Mesenchymal stem cell (in vitro differentiated cells and primary cell): ENCODE measurements around the gene EPGN. TPM values are rescaled to one million over a fixed set of nuclear protein-coding genes. Genes with fewer than 3 reads are reported as not detected.

ENCODE experiments used
- DNase-seq: peaks from one replicate; pipeline ENCODE4 v3.0.0-alpha.2; 2013
- H2AFZ ChIP-seq: one replicate; pipeline ENCODE4 v1.6.1; 2013; ENCODE audit warnings: low read depth, mild to moderate bottlenecking, control low read depth, inconsistent platforms, low read length, moderate library complexity
- H2AK5ac ChIP-seq: 2 replicates; pipeline ENCODE4 v1.6.1; 2013; ENCODE audit warnings: low read length, moderate library complexity, mild to moderate bottlenecking, inconsistent platforms; ENCODE audit not compliant: severe bottlenecking
- H2BK120ac ChIP-seq: one replicate; pipeline ENCODE4 v1.6.1; 2013; ENCODE audit warnings: low read depth, mild to moderate bottlenecking, inconsistent platforms, low read length, moderate library complexity
- H2BK12ac ChIP-seq, 2 experiments: one replicate each; pipeline ENCODE4 v1.6.1; 2013; ENCODE audit warnings: inconsistent platforms in 2 of 2, low read length in 2 of 2, mild to moderate bottlenecking in 2 of 2, moderate library complexity in 2 of 2, control low read depth in 1 of 2
- H2BK15ac ChIP-seq: one replicate; pipeline ENCODE4 v1.6.1; 2013; ENCODE audit warnings: mild to moderate bottlenecking, low read depth, inconsistent platforms; ENCODE audit not compliant: poor library complexity, severe bottlenecking
- H2BK5ac ChIP-seq: 2 replicates; pipeline ENCODE4 v1.6.1; 2013; ENCODE audit warnings: low read depth, mild to moderate bottlenecking, low read length, control low read depth, inconsistent platforms; ENCODE audit not compliant: poor library complexity, severe bottlenecking
- H3K14ac ChIP-seq, 2 experiments: one replicate each; pipeline ENCODE4 v1.6.1; 2013; ENCODE audit warnings: inconsistent platforms in 2 of 2, low read length in 2 of 2, control low read depth in 1 of 2, mild to moderate bottlenecking in 1 of 2, moderate library complexity in 1 of 2
- H3K18ac ChIP-seq, 2 experiments: one replicate each; pipeline ENCODE4 v1.6.1; 2013; ENCODE audit warnings: inconsistent platforms in 2 of 2, low read length in 2 of 2, control low read depth in 1 of 2, low read depth in 1 of 2, mild to moderate bottlenecking in 1 of 2
- H3K23ac ChIP-seq, 2 experiments: one replicate each; pipeline ENCODE4 v1.6.1; 2013; ENCODE audit warnings: inconsistent platforms in 2 of 2, low read length in 2 of 2, mild to moderate bottlenecking in 2 of 2, moderate library complexity in 2 of 2, control low read depth in 1 of 2
- H3K27ac ChIP-seq: 2 replicates; pipeline ENCODE4 v1.5.1; 2013; ENCODE audit warnings: mild to moderate bottlenecking, moderate library complexity, low read length, control low read depth, inconsistent platforms; ENCODE audit not compliant: poor library complexity, severe bottlenecking
- H3K27me3 ChIP-seq, 2 experiments: 2 replicates each; pipeline versions ENCODE4 v1.6.1 to v1.7.0; 2013; ENCODE audit warnings: low read length in 2 of 2, mild to moderate bottlenecking in 2 of 2, moderate library complexity in 2 of 2, control low read depth in 1 of 2, inconsistent platforms in 1 of 2; ENCODE audit not compliant: control insufficient read depth in 1 of 2, insufficient read depth in 1 of 2
- H3K36me3 ChIP-seq, 2 experiments: 2 replicates each; pipeline versions ENCODE4 v1.6.1 to v1.7.0; 2013; ENCODE audit warnings: low read length in 2 of 2, control low read depth in 1 of 2, inconsistent platforms in 1 of 2, low read depth in 1 of 2, mild to moderate bottlenecking in 1 of 2; ENCODE audit not compliant: insufficient read depth in 2 of 2, control insufficient read depth in 1 of 2
- H3K4ac ChIP-seq, 2 experiments: one replicate each; pipeline ENCODE4 v1.6.1; 2013; ENCODE audit warnings: inconsistent platforms in 2 of 2, low read length in 2 of 2, mild to moderate bottlenecking in 2 of 2, moderate library complexity in 2 of 2, control low read depth in 1 of 2, low read depth in 1 of 2
- H3K4me1 ChIP-seq: 2 replicates; pipeline ENCODE4 v1.6.1; 2013; ENCODE audit warnings: low read depth, low read length, control low read depth; ENCODE audit not compliant: control insufficient read depth, insufficient read depth
- H3K4me2 ChIP-seq: 2 replicates; pipeline ENCODE4 v1.6.1; 2013; ENCODE audit warnings: low read length, mild to moderate bottlenecking, inconsistent platforms; ENCODE audit not compliant: poor library complexity, severe bottlenecking
- H3K4me3 ChIP-seq, 2 experiments: 2 replicates each; pipeline versions ENCODE4 v1.5.1 to v1.7.0; 2013; ENCODE audit warnings: low read length in 2 of 2, mild to moderate bottlenecking in 2 of 2, control low read depth in 1 of 2, low read depth in 1 of 2; ENCODE audit not compliant: insufficient read depth in 1 of 2
- H3K79me1 ChIP-seq: replicated peaks from 2 replicates; pipeline ENCODE4 v1.6.1; 2013; ENCODE audit warnings: mild to moderate bottlenecking, control low read depth, low read length, inconsistent platforms; ENCODE audit not compliant: poor library complexity, severe bottlenecking
- H3K9ac ChIP-seq: 2 replicates; pipeline ENCODE4 v1.7.0; 2013; ENCODE audit warnings: mild to moderate bottlenecking, low read length, moderate library complexity
- H3K9me3 ChIP-seq: 2 replicates; pipeline ENCODE4 v1.7.0; 2013; ENCODE audit warnings: mild to moderate bottlenecking, low read length; ENCODE audit not compliant: control insufficient read depth
- H4K8ac ChIP-seq: one replicate; pipeline ENCODE4 v1.6.1; 2013; ENCODE audit warnings: inconsistent platforms, mild to moderate bottlenecking, low read length, moderate library complexity
- H4K91ac ChIP-seq: one replicate; pipeline ENCODE4 v1.6.1; 2013; ENCODE audit warnings: mild to moderate bottlenecking, low read length, inconsistent platforms
- WGBS: methylation state at CpG from one replicate; pipeline ENCODE4 v1.1.7; 2013; ENCODE audit warnings: mixed read lengths; 5-methylcytosine and 5-hydroxymethylcytosine counted together
- polyA plus RNA-seq, 2 experiments: library from polyadenylated mRNA; stranded (reverse); fragments of 200-250 nt; gene quantifications; one replicate each; pipeline ENCODE4 v1.2.3, GENCODE V29; 2013

EPGN gene, protein sequence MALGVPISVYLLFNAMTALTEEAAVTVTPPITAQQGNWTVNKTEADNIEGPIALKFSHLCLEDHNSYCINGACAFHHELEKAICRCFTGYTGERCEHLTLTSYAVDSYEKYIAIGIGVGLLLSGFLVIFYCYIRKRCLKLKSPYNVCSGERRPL
- not detected for polyA plus RNA-seq (2013, experiment 1 of 2)
- polyA plus RNA-seq (2013, experiment 2 of 2), result not detected

DNA sequence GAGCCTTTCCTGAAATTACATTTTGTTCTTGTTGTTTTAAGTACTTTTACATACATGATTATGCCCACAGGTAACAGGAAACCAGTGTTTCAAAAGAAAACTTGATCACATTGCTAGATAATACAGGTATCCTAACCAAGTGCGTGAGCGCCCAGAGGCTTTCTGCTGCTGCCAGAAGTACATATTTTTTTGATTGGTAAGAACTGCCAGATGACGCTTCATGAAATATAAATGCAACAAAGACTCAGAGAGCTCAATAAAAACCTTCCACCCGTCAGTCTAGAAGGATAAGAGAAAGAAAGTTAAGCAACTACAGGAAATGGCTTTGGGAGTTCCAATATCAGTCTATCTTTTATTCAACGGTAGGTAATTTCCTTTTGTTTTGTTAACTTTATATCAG, at the start of gene EPGN:
EPGN (plus strand) TSS at position 256 of the 400 bp plus-strand sequence; CDS start at position 320, 64 bp downstream.
- no peaks in the 10 kb centered on the region for H3K79me1 ChIP-seq
- no peaks in the 10 kb centered on the region for H3K27me3 ChIP-seq
- no peaks in the 10 kb centered on the region for H3K36me3 ChIP-seq
- no peak within 1 kb of the TSS for H3K27ac ChIP-seq
- H2BK120ac ChIP-seq, result no peak within 1 kb of the TSS
- H4K8ac ChIP-seq, result no peak within 1 kb of the TSS
- no peak within 1 kb of the TSS for H2BK5ac ChIP-seq
- H3K4me3 ChIP-seq, result peak within 1 kb of the TSS in 1 of 2 experiments; percentile 14
- H2BK12ac ChIP-seq, result no peak within 1 kb of the TSS
- no peak within 1 kb of the TSS for H4K91ac ChIP-seq
- H3K18ac ChIP-seq, result no peak within 1 kb of the TSS
- no peak for DNase-seq
- H3K4me1 ChIP-seq, result no peaks in the 10 kb centered on the region
- no peaks in the 10 kb centered on the region for H3K9me3 ChIP-seq
- no peak within 1 kb of the TSS for H2AFZ ChIP-seq
- no peak within 1 kb of the TSS for H3K14ac ChIP-seq
- peak within 1 kb of the TSS; percentile 5 for H3K9ac ChIP-seq
- H2BK15ac ChIP-seq, result no peak within 1 kb of the TSS
- H3K4me2 ChIP-seq, result no peak within 1 kb of the TSS
- H2AK5ac ChIP-seq, result no peak within 1 kb of the TSS
- H3K23ac ChIP-seq, result no peak within 1 kb of the TSS
- 89% methylated on average over 4 of the region's 5 CpGs for WGBS
- H3K4ac ChIP-seq, result no peak within 1 kb of the TSS

DNA sequence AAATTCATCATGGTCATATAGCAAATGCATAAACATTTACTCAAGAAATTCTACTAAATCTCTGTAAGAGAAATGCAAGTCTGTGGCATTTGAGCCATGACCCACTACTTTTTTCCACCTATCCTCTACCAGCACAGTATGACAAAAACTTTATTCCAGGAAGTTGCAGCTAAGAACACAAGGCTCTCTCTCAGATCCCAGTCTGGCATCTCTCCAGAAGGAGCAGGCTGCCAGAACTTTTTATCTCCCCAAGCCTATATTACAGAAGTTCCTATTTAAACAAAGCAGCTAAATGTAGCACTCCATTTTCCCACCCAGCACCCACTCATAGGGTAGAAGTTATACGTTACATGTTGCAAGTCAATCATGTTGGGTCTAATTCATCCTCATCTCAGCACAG, 49.3 kb upstream of the EPGN start:
- Histone ChIP-seq H2AK5ac (no peak overlapping the region), H3K9ac (no peak overlapping the region), H2BK12ac (no peak overlapping the region), H3K4me1 (no peaks in the 10 kb centered on the region), H4K8ac (no peak overlapping the region), H3K4ac (no peak overlapping the region), H2AFZ (no peak overlapping the region), H3K23ac (no peak overlapping the region), H3K4me3 (no peak overlapping the region), H3K36me3 (no peaks in the 10 kb centered on the region), H3K18ac (no peak overlapping the region), H3K4me2 (no peak overlapping the region), H3K27ac (no peak overlapping the region), H2BK120ac (no peak overlapping the region), H3K9me3 (peaks cover 1% of the 10 kb centered on the region), H3K14ac (no peak overlapping the region), H4K91ac (no peak overlapping the region), H3K27me3 (no peaks in the 10 kb centered on the region), H3K79me1 (no peaks in the 10 kb centered on the region), H2BK15ac (no peak overlapping the region), H2BK5ac (no peak overlapping the region)
- DNase-seq, result peak; percentile 28
- WGBS, result 93% methylated on average over 1 of the region's 1 CpG

DNA sequence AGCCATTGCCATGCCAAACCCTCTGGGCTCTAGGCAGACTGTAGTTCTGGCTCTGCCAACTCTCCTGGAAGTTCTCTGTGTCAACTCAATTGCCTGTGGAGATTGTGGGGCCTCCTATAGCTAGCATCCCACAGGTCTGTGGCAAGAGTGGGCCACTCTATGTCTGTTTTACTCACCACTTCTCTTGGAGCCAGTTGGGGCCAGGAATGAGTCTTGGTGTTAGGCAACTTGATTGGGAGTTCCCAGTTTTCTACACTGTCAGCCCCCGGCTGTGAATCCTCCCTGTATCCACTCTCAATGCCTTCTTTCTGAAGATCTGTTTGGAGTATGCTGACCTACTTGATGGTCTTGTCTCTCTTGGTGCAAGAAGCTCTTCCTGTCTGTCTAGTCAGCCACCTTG, 48.2 kb upstream of the EPGN start:
- no peak overlapping the region for H2BK15ac ChIP-seq
- no peak overlapping the region for H2BK12ac ChIP-seq
- no peak overlapping the region for H3K23ac ChIP-seq
- H2BK5ac ChIP-seq, result no peak overlapping the region
- H3K36me3 ChIP-seq, result no peaks in the 10 kb centered on the region
- H3K9ac ChIP-seq, result no peak overlapping the region
- H4K8ac ChIP-seq, result no peak overlapping the region
- H3K9me3 ChIP-seq, result no peaks in the 10 kb centered on the region
- no peaks in the 10 kb centered on the region for H3K27me3 ChIP-seq
- H3K4me1 ChIP-seq, result no peaks in the 10 kb centered on the region
- no peak overlapping the region for H4K91ac ChIP-seq
- H3K4me3 ChIP-seq, result no peak overlapping the region
- no peak overlapping the region for H2AFZ ChIP-seq
- no peak for DNase-seq
- H2BK120ac ChIP-seq, result no peak overlapping the region
- H3K27ac ChIP-seq, result no peak overlapping the region
- no peak overlapping the region for H2AK5ac ChIP-seq
- 100% methylated on average over 1 of the region's 1 CpG for WGBS
- no peak overlapping the region for H3K4me2 ChIP-seq
- H3K18ac ChIP-seq, result no peak overlapping the region
- H3K4ac ChIP-seq, result no peak overlapping the region
- H3K14ac ChIP-seq, result no peak overlapping the region
- no peaks in the 10 kb centered on the region for H3K79me1 ChIP-seq

GRCh38 chr4:74262522-74262921, 45.7 kb upstream of the EPGN start:
- Histone ChIP-seq H3K4me3 (no peak overlapping the region), H3K27me3 (no peaks in the 10 kb centered on the region), H3K36me3 (no peaks in the 10 kb centered on the region), H2AK5ac (no peak overlapping the region), H2BK120ac (no peak overlapping the region), H3K27ac (no peak overlapping the region), H3K4me1 (peaks cover 2% of the 10 kb centered on the region), H2BK15ac (no peak overlapping the region), H3K9ac (no peak overlapping the region), H3K9me3 (no peaks in the 10 kb centered on the region), H4K91ac (no peak overlapping the region), H3K23ac (no peak overlapping the region), H2BK12ac (no peak overlapping the region), H2AFZ (no peak overlapping the region), H3K4ac (no peak overlapping the region), H2BK5ac (no peak overlapping the region), H3K4me2 (no peak overlapping the region), H3K18ac (no peak overlapping the region), H3K79me1 (no peaks in the 10 kb centered on the region), H3K14ac (no peak overlapping the region), H4K8ac (no peak overlapping the region)
- no peak for DNase-seq
